ENCODE measurements around the gene ZNF221. TPM values are rescaled to one million over a fixed set of nuclear protein-coding genes. Genes with fewer than 3 reads are reported as not detected.

The ZNF221 gene
- total and polyA plus RNA-seq, 8 donors: 0.65 to 3.9 (median 1.3) TPM

GRCh38 chr19:44005973-44006372 is 54.9 kb downstream of the ZNF221 start:
- Histone ChIP-seq H3K9me3 (peaks cover 0 to 8% (median 0%) of the 10 kb centered on the region in 4 donors), H3K4me3 (no peak overlapping the region), H3K36me3 (peaks cover 16 to 39% (median 23%) of the 10 kb centered on the region in 3 donors), H3K27me3 (no peaks in the 10 kb centered on the region), H3K27ac (no peak overlapping the region), H3K4me1 (peaks cover 0 to 11% (median 0%) of the 10 kb centered on the region in 3 donors)
- intact Hi-C loops (cut with DNase I): no loop called here
- TF ChIP-seq, protein P1, sequence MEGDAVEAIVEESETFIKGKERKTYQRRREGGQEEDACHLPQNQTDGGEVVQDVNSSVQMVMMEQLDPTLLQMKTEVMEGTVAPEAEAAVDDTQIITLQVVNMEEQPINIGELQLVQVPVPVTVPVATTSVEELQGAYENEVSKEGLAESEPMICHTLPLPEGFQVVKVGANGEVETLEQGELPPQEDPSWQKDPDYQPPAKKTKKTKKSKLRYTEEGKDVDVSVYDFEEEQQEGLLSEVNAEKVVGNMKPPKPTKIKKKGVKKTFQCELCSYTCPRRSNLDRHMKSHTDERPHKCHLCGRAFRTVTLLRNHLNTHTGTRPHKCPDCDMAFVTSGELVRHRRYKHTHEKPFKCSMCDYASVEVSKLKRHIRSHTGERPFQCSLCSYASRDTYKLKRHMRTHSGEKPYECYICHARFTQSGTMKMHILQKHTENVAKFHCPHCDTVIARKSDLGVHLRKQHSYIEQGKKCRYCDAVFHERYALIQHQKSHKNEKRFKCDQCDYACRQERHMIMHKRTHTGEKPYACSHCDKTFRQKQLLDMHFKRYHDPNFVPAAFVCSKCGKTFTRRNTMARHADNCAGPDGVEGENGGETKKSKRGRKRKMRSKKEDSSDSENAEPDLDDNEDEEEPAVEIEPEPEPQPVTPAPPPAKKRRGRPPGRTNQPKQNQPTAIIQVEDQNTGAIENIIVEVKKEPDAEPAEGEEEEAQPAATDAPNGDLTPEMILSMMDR (IDR thresholded peaks at IDR 0.05): no peak
- FAIRE-seq: no peak
- no peak for DNase-seq
- 97% methylated on average over 1 of the region's 1 CpG for WGBS, 2 donors
- no peak for ATAC-seq

DNA sequence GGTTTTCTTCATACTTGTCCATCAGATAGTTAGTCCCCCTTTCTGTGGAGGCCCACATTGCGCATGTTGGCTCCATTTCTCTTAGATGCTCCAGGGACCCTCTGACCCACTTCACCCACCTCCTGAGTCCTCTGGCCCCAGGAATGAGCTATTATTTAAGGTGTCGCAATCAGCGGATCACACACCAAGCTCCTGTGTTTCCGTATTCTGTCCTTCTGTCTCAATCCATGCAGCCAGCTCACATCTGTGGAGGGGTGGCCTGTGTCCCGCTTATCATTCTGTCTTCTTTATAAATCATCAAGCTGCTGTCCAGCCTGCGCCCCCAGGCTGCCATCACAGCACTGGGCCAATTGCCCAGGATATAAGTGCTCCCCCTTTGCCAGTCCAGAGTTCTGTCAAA is 56.4 kb downstream of the ZNF221 start:
- Histone ChIP-seq H3K27ac (no peak overlapping the region), H3K9me3 (peaks cover 0 to 14% (median 0%) of the 10 kb centered on the region in 4 donors), H3K4me3 (no peak overlapping the region), H3K36me3 (peaks cover 19 to 47% (median 25%) of the 10 kb centered on the region in 3 donors), H3K4me1 (peaks cover 0 to 8% (median 0%) of the 10 kb centered on the region in 3 donors), H3K27me3 (no peaks in the 10 kb centered on the region)
- DNase-seq (no peak), FAIRE-seq (no peak), ATAC-seq (no peak)
- intact Hi-C loops (cut with DNase I): no loop called here
- 97 to 98% methylated on average over 6 of the region's 6 CpGs for WGBS, 2 donors
- TF ChIP-seq, protein P1 (IDR thresholded peaks at IDR 0.05): no peak

DNA sequence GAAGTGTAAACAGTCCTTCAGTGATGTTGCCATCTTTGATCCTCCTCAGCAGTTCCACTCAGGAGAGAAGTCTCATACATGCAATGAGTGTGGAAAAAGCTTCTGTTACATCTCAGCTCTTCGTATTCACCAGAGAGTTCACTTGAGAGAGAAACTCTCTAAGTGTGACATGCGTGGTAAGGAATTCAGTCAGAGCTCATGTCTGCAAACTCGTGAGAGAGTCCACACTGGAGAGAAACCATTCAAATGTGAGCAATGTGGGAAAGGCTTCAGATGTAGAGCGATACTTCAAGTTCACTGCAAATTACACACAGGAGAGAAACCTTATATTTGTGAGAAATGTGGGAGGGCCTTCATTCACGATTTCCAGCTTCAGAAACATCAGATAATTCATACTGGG is 59.4 kb downstream of the ZNF221 start:
- H3K4me3 ChIP-seq: no peak overlapping the region
- no peaks in the 10 kb centered on the region for H3K27me3 ChIP-seq
- no peaks in the 10 kb centered on the region for H3K4me1 ChIP-seq
- 92 to 95% methylated on average over 5 of the region's 5 CpGs for WGBS, 2 donors
- H3K27ac ChIP-seq: no peak overlapping the region
- DNase-seq (no peak), FAIRE-seq (no peak), ATAC-seq (no peak)
- H3K36me3 ChIP-seq: peaks cover 19 to 47% (median 25%) of the 10 kb centered on the region in 3 donors
- intact Hi-C loops (cut with DNase I): no loop called here
- H3K9me3 ChIP-seq: peaks cover 0 to 14% (median 0%) of the 10 kb centered on the region in 4 donors
- TF ChIP-seq, protein P1 (IDR thresholded peaks at IDR 0.05): no peak

Other genes starting within 250 kb of the ZNF221 start
- not detected for gene IRGC, start 235.2 kb upstream of the ZNF221 start, total RNA-seq
- gene IRGC, start 235.2 kb upstream of the ZNF221 start, polyA plus RNA-seq: not detected
- gene SMG9, start 196.3 kb upstream of the ZNF221 start, total RNA-seq: 10 to 100 TPM in 3 of 6 donors, 1 to 10 TPM in 3; 6.6 to 20.1 (median 10.5) TPM
- 10 to 100 TPM; 22.3 to 23.0 TPM for gene SMG9, start 196.3 kb upstream of the ZNF221 start, polyA plus RNA-seq
- 1 to 10 TPM in 3 of 6 donors, under 1 TPM in 3; 0.43 to 2.6 (median 0.82) TPM for gene KCNN4, start 170.3 kb upstream of the ZNF221 start, total RNA-seq
- 1 to 10 TPM; 1.3 to 1.5 TPM for gene KCNN4, start 170.3 kb upstream of the ZNF221 start, polyA plus RNA-seq
- 1 to 10 TPM in 1 of 6 donors, under 1 TPM in 5; 0.09 to 1.2 (median 0.24) TPM for gene LYPD5, start 148.8 kb upstream of the ZNF221 start, total RNA-seq
- gene LYPD5, start 148.8 kb upstream of the ZNF221 start, polyA plus RNA-seq: under 1 TPM; 0.42 to 0.49 TPM
- gene ZNF283, start 123.9 kb upstream of the ZNF221 start, total RNA-seq: 1 to 10 TPM; 3.0 to 7.7 (median 3.9) TPM
- 1 to 10 TPM; 1.9 to 2.0 TPM for gene ZNF283, start 123.9 kb upstream of the ZNF221 start, polyA plus RNA-seq
- gene ZNF404, start 67.3 kb upstream of the ZNF221 start, total RNA-seq: 1 to 10 TPM in 2 of 6 donors, under 1 TPM in 4; 0.51 to 2.5 (median 0.73) TPM
- 1 to 10 TPM; 4.3 to 5.0 TPM for gene ZNF404, start 67.3 kb upstream of the ZNF221 start, polyA plus RNA-seq
- gene ZNF45, start 15.9 kb upstream of the ZNF221 start, total RNA-seq: 1 to 10 TPM; 2.7 to 8.7 (median 4.4) TPM
- gene ZNF45, start 15.9 kb upstream of the ZNF221 start, polyA plus RNA-seq: 1 to 10 TPM; 2.3 to 5.1 TPM
- 1 to 10 TPM; 1.2 to 5.2 (median 2.9) TPM for gene ZNF155, start 33.0 kb downstream of the ZNF221 start, total RNA-seq
- gene ZNF155, start 33.0 kb downstream of the ZNF221 start, polyA plus RNA-seq: 1 to 10 TPM; 2.9 to 7.3 TPM
- gene ZNF230, start 51.7 kb downstream of the ZNF221 start, total RNA-seq: 1 to 10 TPM in 5 of 6 donors, under 1 TPM in 1; 0.79 to 2.9 (median 2.0) TPM
- gene ZNF230, start 51.7 kb downstream of the ZNF221 start, polyA plus RNA-seq: 1 to 10 TPM in 1 of 2 donors, under 1 TPM in 1; 0.84 to 1.9 TPM
- gene ZNF222, start 74.2 kb downstream of the ZNF221 start, total RNA-seq: 1 to 10 TPM; 1.2 to 1.7 (median 1.5) TPM
- 1 to 10 TPM; 1.3 to 3.6 TPM for gene ZNF222, start 74.2 kb downstream of the ZNF221 start, polyA plus RNA-seq
- 1 to 10 TPM in 5 of 6 donors, under 1 TPM in 1; 0.95 to 4.7 (median 1.7) TPM for gene ZNF223, start 100.8 kb downstream of the ZNF221 start, total RNA-seq
- gene ZNF223, start 100.8 kb downstream of the ZNF221 start, polyA plus RNA-seq: 1 to 10 TPM; 2.5 to 4.4 TPM
- gene ZNF284, start 120.9 kb downstream of the ZNF221 start, total RNA-seq: 1 to 10 TPM in 1 of 6 donors, under 1 TPM in 5; 0.42 to 1.9 (median 0.85) TPM
- gene ZNF284, start 120.9 kb downstream of the ZNF221 start, polyA plus RNA-seq: under 1 TPM; 0.53 to 0.92 TPM
- 10 to 100 TPM in 4 of 6 donors, 1 to 10 TPM in 2; 5.4 to 16.4 (median 10.2) TPM for gene ZNF224, start 143.1 kb downstream of the ZNF221 start, total RNA-seq
- 10 to 100 TPM; 11.9 to 22.6 TPM for gene ZNF224, start 143.1 kb downstream of the ZNF221 start, polyA plus RNA-seq
- 1 to 10 TPM; 1.5 to 3.9 (median 1.8) TPM for gene ZNF225, start 162.2 kb downstream of the ZNF221 start, total RNA-seq
- gene ZNF225, start 162.2 kb downstream of the ZNF221 start, polyA plus RNA-seq: 1 to 10 TPM; 1.0 to 1.8 TPM
- gene ZNF234, start 190.3 kb downstream of the ZNF221 start, total RNA-seq: 1 to 10 TPM; 2.0 to 7.2 (median 4.1) TPM
- 1 to 10 TPM; 2.2 to 2.9 TPM for gene ZNF234, start 190.3 kb downstream of the ZNF221 start, polyA plus RNA-seq
- 10 to 100 TPM in 1 of 6 donors, 1 to 10 TPM in 5; 4.8 to 11.7 (median 6.2) TPM for gene ZNF226, start 213.9 kb downstream of the ZNF221 start, total RNA-seq
- 10 to 100 TPM in 1 of 2 donors, 1 to 10 TPM in 1; 5.7 to 12.8 TPM for gene ZNF226, start 213.9 kb downstream of the ZNF221 start, polyA plus RNA-seq

Data from pancreas (tissue), 10 donors.